ENCODE data around the gene ZBTB45.
"Not testable (repeated sequence)": the region's sequence is repeated elsewhere in the genome, so short reads cannot be mapped to it uniquely, and the experiment has no call there.

The ZBTB45 gene

GRCh38 chr19:58554494-58555368, 35.1 kb upstream of the ZBTB45 start, which contains the start of gene CHMP2A:
Gene CHMP2A, minus strand, starts transcription at chr19:58555105. Its CDS starts 893 bp downstream, at chr19:58554212.
- peak; percentile 98 for DNase-seq (ENCODE audit: low spot score)

GRCh38 chr19:58553799-58554493, 34.3 kb upstream of the ZBTB45 start:
- DNase-seq (ENCODE audit: low spot score), result peak; percentile 65

GRCh38 chr19:58552655-58553054, 33.0 kb upstream of the ZBTB45 start:
- DNase-seq (ENCODE audit: low spot score), result no peak

GRCh38 chr19:58551577-58552471, 32.2 kb upstream of the ZBTB45 start:
- no peak for DNase-seq (ENCODE audit: low spot score)

GRCh38 chr19:58551123-58551497, 31.5 kb upstream of the ZBTB45 start:
- DNase-seq (ENCODE audit: low spot score), result no peak

- no peak for DNase-seq (ENCODE audit: low spot score)
These were observed 30.9 kb upstream of the ZBTB45 start for GRCh38 chr19:58550362-58551122.

- DNase-seq (ENCODE audit: low spot score), result no peak
These were observed 30.2 kb upstream of the ZBTB45 start for GRCh38 chr19:58549664-58550361.

- DNase-seq (ENCODE audit: low spot score), result no peak
These were observed 29.5 kb upstream of the ZBTB45 start for GRCh38 chr19:58548859-58549663.

- no peak for DNase-seq (ENCODE audit: low spot score)
These were observed 28.0 kb upstream of the ZBTB45 start for GRCh38 chr19:58547323-58548312.

- no peak for DNase-seq (ENCODE audit: low spot score)
These were observed 26.5 kb upstream of the ZBTB45 start for GRCh38 chr19:58546019-58546530.

GRCh38 chr19:58545286-58546018, 25.8 kb upstream of the ZBTB45 start:
- no peak for DNase-seq (ENCODE audit: low spot score)

GRCh38 chr19:58544591-58545285, 25.1 kb upstream of the ZBTB45 start:
- DNase-seq (ENCODE audit: low spot score), result no peak

- peak; percentile 100 for DNase-seq (ENCODE audit: low spot score)
These were observed 24.4 kb upstream of the ZBTB45 start, which contains the start of gene TRIM28 for GRCh38 chr19:58543826-58544590. Gene TRIM28, plus strand, starts transcription at chr19:58544064. Its CDS starts 694 bp downstream, at chr19:58544758.

GRCh38 chr19:58542641-58543372, 23.2 kb upstream of the ZBTB45 start:
- DNase-seq (ENCODE audit: low spot score), result not testable (repeated sequence)

- DNase-seq (ENCODE audit: low spot score), result not testable (repeated sequence)
These were observed 19.6 kb upstream of the ZBTB45 start for GRCh38 chr19:58539169-58539559.
